Heart left ventricle (tissue), 13 donors: ENCODE data around the gene LRRC37A3.
"Not testable (repeated sequence)": the region's sequence is repeated elsewhere in the genome, so short reads cannot be mapped to it uniquely, and the experiment has no call there.

Experiments used
- CTCF ChIP-seq, 12 donors: fragments of 200-600 bp; sonication (generic) in 4 of 12; IDR thresholded peaks; one replicate each; pipeline versions ENCODE4 v1.5.0 to v1.8.0; 2018 to 2022; ENCODE audit warnings: antibody characterized with exemption in 12 of 12, mild to moderate bottlenecking in 5 of 12
- POLR2A ChIP-seq, 2 donors: fragments of 450-650 bp; IDR thresholded peaks; one replicate each; pipeline ENCODE4 v1.6.1; 2017; ENCODE audit warnings: antibody characterized with exemption in 2 of 2, mild to moderate bottlenecking in 2 of 2, moderate library complexity in 2 of 2
- donor health status: ischemic (EF 13 %, LVEDD 7.1; RV severe dilation, severe dysfunction).
- donor health status: DM: no; HTN: yes; CAD: no.
- donor health status: DM: no; HTN: no; CAD: no.
- donor health status: ischemic (EF 25% LVEDD 6.9; RV normal size, moderate dysfunction).
- donor health status: ischemic (EF 25% LVEDD 5.7; RV mildly dilated, moderate dysfunction).
- donor health status: ischemic (EF 35%, LVEDD 5.7; RV mildly dilated, moderate dysfunction).
- donor health status: nonischemic (EF 11% LVEDD 7.7; RV severe dilation, severe dysfunction).
- donor health status: DM: yes; HTN: yes; CAD: no.
- donor health status: PGD.
- donor health status: ischemic (EF 29% LVEDD 5.4; RV normal size, mild dysfunction).
- donor health status: nonischemic (EF 23%, LVEDD 6.1; RV moderate dilation, normal function).

DNA sequence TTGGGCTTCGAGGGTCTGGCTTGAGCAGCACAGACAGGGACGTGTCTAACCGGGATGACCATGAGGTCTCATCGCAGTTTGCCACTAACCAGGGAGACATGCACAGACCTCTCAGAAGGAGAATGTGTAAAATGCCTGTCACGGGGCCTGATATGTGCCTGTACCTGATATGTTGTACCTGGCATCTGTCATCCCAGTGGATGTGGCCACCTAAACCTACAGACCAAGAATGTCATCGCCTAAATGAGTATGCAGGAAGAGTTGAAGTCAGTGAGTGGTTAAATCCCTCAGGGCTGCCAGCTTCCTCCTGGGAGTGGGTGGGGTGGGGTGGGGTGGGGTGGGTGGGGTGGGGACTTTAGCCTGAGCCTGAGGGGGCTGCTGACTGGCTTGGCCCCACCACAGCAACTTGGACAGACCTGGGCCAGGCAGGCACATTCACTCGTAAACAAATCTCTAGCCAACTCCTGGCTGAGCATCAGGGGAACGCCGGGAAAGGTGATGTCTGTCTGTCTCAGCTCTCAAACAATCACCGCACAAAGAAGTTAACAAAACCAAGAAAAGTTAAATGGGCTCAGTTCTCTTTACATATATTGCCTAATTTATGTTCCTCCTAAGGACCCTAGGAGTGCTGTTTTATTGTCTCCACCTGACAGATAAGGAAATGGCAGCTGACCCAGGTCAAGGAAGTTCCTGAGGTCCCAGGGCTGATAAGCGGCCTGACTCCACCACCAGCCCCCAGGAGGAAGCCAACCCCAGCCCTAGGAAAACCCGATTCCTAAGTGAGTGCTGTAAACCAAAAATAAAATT lies 89.3 kb downstream of the LRRC37A3 start:
- not testable (repeated sequence) for TF ChIP-seq CTCF, POLR2A (IDR thresholded peaks at IDR 0.05)
